GM12892 (cell line): ENCODE measurements around the gene GPR89B.
"Not testable (repeated sequence)": the region's sequence is repeated elsewhere in the genome, so short reads cannot be mapped to it uniquely, and the experiment has no call there.

Experiments used
- POLR2AphosphoS5 ChIP-seq: IDR thresholded peaks from 2 replicates; pipeline ENCODE4 v1.6.1; 2011; ENCODE audit warnings: low read depth, low read length, control low read depth
- TAF1 ChIP-seq: IDR thresholded peaks from 2 replicates; pipeline ENCODE4 v1.6.1; 2011; ENCODE audit warnings: low read depth, mild to moderate bottlenecking, control low read depth, low read length, borderline replicate concordance

- not testable (repeated sequence) for TF ChIP-seq TAF1, POLR2AphosphoS5
Measured at GRCh38 chr1:147949517-147949916, 21.3 kb downstream of the GPR89B start.
